IgD-negative memory B cell (primary cell): ENCODE results near the gene PIK3R2. TPM values are rescaled to one million over a fixed set of nuclear protein-coding genes. Genes with fewer than 3 reads are reported as not detected.
A peak's percentile ranks its signal among the peaks of the same experiment; 100 is the strongest.
"Not testable (repeated sequence)": the region's sequence is repeated elsewhere in the genome, so short reads cannot be mapped to it uniquely, and the experiment has no call there.

Source experiments
- H3K27ac Mint-ChIP-seq, 3 donors: one replicate each; pipeline ENCODE4 v1.8.0; 2020 to 2022; ENCODE audit warnings: mild to moderate bottlenecking in 3 of 3, mixed read lengths in 3 of 3, moderate library complexity in 1 of 3
- H3K27me3 Mint-ChIP-seq: one replicate; pipeline ENCODE4 v1.8.0; 2021; ENCODE audit warnings: mixed read lengths
- H3K36me3 Mint-ChIP-seq: one replicate; pipeline ENCODE4 v1.8.0; 2020; ENCODE audit warnings: mild to moderate bottlenecking, mixed read lengths
- H3K4me1 Mint-ChIP-seq, 3 donors: one replicate each; pipeline ENCODE4 v1.8.0; 2020 to 2022; ENCODE audit warnings: mixed read lengths in 3 of 3, mild to moderate bottlenecking in 1 of 3
- H3K4me3 Mint-ChIP-seq, 4 donors: one replicate each; pipeline ENCODE4 v1.8.0; 2020 to 2022; ENCODE audit warnings: mild to moderate bottlenecking in 4 of 4, mixed read lengths in 4 of 4, moderate library complexity in 3 of 4
- H3K9me3 Mint-ChIP-seq, 3 donors: one replicate each; pipeline ENCODE4 v1.8.0; 2020 to 2021; ENCODE audit warnings: mixed read lengths in 3 of 3, mild to moderate bottlenecking in 1 of 3
- polyA plus RNA-seq: library from polyadenylated mRNA; unstranded; fragments of 300-500 nt; fragmentation: Illumina TruSeq; gene quantifications from one replicate; pipeline ENCODE4 v1.2.3, GENCODE V29; 2021

PIK3R2 gene
- 2.1 TPM for polyA plus RNA-seq

DNA sequence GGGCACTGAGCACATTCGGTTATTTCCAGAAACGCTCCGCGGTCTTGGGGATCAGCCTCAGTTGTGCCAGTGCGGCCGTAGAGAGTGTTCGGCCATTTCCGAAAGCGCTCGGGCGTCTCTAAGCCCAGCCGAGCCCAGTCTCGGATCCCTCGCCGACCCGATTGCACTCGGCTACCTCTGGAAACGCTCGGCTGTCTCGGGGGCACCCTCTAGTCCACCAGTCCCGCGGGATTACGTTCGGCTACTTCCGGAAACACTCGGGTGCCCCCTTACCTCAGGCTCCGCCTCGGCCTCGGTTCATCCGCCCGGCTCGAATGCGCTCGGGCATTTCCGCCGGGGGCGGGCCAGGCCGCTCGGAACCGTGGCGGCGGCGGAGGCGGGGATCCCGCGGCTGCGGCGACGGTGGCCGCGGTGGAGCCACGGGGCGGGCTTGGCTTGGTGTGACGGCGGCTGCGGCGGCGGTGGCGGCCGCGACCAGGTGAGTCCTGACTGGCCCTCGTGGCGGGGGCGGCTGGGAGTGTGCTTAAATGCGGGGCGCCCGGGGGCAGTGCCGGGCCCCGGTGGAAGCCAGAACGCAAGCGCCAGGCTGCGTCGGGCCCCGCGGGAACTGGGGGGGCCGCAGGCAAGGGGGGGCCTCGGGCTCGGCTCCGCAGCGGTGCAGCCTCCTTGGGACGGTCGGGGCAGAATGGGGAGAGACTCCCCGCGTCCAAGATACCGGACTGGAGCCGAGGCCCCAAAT lies at the start of gene PIK3R2:
TSS of gene PIK3R2 (plus strand) at position 347 of the 739 bp plus-strand sequence. CDS start 2,717 bp downstream, outside the sequence.
- peak within 1 kb of the TSS; percentile 86 to 96 (median 90) for H3K4me3 Mint-ChIP-seq
- peaks cover 1 to 16% (median 5%) of the 10 kb centered on the region in 3 donors for H3K4me1 Mint-ChIP-seq
- H3K27me3 Mint-ChIP-seq = no peaks in the 10 kb centered on the region
- H3K27ac Mint-ChIP-seq = peak within 1 kb of the TSS; percentile 95 to 99 (median 97)
- H3K36me3 Mint-ChIP-seq = peaks cover 3% of the 10 kb centered on the region
- no peaks in the 10 kb centered on the region for H3K9me3 Mint-ChIP-seq

DNA sequence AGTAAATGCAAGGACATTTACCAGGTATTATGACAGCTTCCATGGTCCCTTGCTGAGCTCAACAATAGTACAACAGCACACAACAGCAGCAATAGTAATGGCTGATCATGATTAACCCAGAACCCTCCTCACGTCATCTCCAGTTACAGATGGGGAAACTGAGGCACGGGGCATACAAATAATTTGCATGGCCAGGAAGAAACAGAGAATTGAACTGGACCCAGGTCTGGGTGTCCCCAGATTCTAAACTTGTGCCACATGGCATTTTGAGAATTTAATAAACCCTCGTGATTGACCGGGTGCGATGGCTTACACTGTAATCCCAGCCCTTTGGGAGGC lies 48.2 kb upstream of the PIK3R2 start:
- Mint-ChIP-seq H3K4me3 (peak overlapping the region; percentile 73 to 89 (median 80)), H3K36me3 (no peaks in the 10 kb centered on the region), H3K27ac (peak overlapping the region; percentile 86 to 93 (median 89)), H3K4me1 (peaks cover 38 to 44% (median 42%) of the 10 kb centered on the region in 3 donors), H3K27me3 (no peaks in the 10 kb centered on the region), H3K9me3 (no peaks in the 10 kb centered on the region)

DNA sequence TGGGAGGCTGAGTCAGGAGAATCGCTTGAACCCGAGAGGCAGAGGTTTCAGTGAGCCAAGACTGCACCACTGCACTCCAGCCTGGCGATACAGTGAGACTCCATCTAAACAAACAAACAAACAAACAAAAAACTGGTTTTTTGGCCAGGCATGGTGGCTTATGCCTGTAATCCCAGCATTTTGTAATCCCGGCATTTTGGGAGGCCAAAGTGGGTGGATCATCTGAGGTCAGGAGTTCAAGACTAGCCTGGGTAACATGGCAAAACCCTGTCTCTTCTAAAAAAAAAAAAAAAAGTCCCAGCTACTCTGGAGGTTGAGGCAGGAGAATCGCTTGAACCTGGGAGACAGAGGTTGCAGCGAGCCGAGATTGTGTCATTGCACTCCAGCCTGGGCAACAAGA lies 47.7 kb upstream of the PIK3R2 start:
- peak overlapping the region in 3 of 4 donors; percentile 77 to 83 (median 80) for H3K4me3 Mint-ChIP-seq

DNA sequence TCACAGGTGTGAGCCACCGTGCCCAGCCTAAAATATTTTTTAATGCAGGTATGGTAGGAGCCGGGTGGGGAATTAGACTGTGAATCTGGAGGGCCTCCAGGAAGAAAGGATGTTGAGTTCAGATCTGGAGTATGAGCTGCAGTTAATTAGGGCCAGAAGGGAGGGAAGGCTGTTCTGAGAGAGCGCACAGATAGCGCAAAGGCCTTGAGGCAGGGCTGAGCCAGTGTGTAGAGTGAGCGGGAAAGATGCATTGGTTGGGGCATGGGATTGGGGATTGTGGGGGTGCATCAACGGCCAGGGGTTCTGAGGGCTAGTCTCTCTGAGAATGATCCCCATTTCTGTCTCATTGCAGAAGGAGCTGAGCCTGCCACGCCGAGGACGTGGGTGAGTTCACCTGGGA lies 45.7 kb upstream of the PIK3R2 start:
- H3K27me3 Mint-ChIP-seq = no peaks in the 10 kb centered on the region
- H3K4me3 Mint-ChIP-seq = peak overlapping the region; percentile 2 to 89 (median 44)
- H3K27ac Mint-ChIP-seq = peak overlapping the region; percentile 48 to 96 (median 89)
- peaks cover 35 to 41% (median 37%) of the 10 kb centered on the region in 3 donors for H3K4me1 Mint-ChIP-seq
- peaks cover 1% of the 10 kb centered on the region for H3K36me3 Mint-ChIP-seq
- no peaks in the 10 kb centered on the region for H3K9me3 Mint-ChIP-seq

More for the DNA sequence above, 47.7 kb upstream of the PIK3R2 start:
- H3K27me3 Mint-ChIP-seq, H3K36me3 Mint-ChIP-seq, H3K9me3 Mint-ChIP-seq: not testable (repeated sequence)
- peaks cover 37 to 43% (median 39%) of the 10 kb centered on the region in 3 donors for H3K4me1 Mint-ChIP-seq
- H3K27ac Mint-ChIP-seq = peak overlapping the region in 1 of 3 donors; percentile 93

DNA sequence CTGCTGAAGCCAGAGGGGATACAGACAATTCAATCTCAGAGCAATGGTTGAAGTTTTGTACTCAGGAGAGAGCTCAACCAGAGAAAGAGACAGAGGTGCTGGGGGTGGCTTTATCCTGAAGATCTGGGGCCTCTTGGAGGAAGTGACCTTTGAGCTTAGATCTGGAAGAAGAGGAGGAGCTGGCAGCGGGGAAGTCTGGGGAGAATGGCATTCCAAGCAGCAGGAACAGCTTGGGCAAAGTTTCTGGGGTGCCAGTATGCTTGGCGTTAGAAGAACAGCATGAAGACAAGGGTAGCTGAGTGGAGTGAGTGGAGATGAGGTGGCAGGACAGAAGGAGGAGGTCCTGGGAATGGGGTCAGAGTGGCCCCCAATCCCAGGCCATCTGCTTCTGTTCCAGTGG lies 44.1 kb upstream of the PIK3R2 start:
- Mint-ChIP-seq H3K4me3 (peak overlapping the region; percentile 75 to 92 (median 88)), H3K36me3 (peaks cover 1% of the 10 kb centered on the region), H3K27ac (peak overlapping the region; percentile 55 to 96 (median 89)), H3K4me1 (peaks cover 35 to 39% (median 38%) of the 10 kb centered on the region in 3 donors), H3K9me3 (no peaks in the 10 kb centered on the region), H3K27me3 (no peaks in the 10 kb centered on the region)

DNA sequence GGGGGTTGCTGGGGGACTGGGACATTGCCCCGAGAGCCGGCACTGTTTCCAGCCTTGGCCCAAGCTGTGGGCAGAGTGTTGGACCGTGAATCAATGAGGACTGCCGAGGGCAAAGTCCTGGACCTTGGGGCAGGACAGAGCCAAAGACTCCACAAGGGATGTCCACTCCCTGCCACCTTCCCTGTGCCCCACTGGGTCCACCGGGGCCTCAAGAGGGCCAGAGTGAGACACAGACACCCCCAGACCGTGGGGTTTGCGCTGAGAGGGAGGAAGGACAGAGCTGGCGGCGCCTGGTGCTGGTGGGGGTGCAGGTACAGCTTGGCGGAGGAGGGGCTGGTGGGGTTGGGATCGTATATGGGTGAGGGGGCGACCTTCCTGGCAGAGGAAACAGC lies 43.6 kb upstream of the PIK3R2 start:
- Mint-ChIP-seq H3K36me3 (peaks cover 1% of the 10 kb centered on the region), H3K4me3 (peak overlapping the region; percentile 75 to 92 (median 88)), H3K27me3 (no peaks in the 10 kb centered on the region), H3K27ac (peak overlapping the region in 2 of 3 donors; percentile 76 to 96), H3K9me3 (no peaks in the 10 kb centered on the region), H3K4me1 (peaks cover 34 to 38% (median 35%) of the 10 kb centered on the region in 3 donors)

DNA sequence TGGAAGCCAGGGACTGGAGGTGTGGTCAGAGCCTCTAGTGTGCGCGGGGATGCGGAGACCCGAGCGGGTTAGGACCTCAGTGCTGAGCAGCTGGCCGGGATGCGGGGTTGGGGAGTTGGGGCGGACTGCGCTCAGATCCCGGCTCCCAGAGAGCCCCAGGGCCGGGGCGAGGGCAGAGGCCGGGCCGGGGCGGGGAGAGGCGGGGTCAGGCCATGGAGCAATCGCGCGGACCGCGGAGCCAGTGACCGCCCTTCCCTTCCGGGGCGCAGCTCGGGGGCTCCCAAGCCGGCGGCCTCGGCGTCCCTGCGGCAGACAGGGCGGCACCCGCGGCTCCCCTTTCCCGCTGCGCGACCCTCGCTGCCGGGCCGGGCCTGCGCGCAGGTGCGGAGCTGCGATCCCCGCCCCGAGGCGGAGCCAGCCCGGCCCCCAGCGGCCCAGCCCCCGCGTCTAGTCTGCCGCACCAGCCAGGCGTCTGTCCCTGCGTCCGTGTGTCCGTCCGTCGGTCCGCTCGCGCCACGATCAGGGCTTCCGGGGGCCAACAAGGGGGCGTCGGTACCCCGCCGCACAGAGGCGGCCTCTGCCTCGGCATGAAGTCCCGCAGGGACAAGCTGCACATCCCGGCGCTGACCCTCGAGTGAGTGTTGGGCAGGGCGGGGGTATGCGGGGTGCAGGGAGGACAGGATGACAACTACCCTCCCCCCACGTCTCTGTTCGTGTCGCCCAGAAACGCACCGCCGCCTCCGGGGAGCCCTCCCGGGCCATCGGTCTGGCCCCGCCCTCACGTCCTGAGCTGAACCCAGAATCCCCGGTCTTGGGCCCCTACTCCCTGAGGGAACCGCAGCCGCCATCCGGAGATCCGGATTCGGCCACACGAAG lies 43.0 kb upstream of the PIK3R2 start:
- H3K27ac Mint-ChIP-seq = peak overlapping the region; percentile 53 to 76 (median 64)
- H3K4me1 Mint-ChIP-seq = peaks cover 29 to 35% (median 32%) of the 10 kb centered on the region in 3 donors
- H3K4me3 Mint-ChIP-seq = peak overlapping the region; percentile 75 to 92 (median 88)

DNA sequence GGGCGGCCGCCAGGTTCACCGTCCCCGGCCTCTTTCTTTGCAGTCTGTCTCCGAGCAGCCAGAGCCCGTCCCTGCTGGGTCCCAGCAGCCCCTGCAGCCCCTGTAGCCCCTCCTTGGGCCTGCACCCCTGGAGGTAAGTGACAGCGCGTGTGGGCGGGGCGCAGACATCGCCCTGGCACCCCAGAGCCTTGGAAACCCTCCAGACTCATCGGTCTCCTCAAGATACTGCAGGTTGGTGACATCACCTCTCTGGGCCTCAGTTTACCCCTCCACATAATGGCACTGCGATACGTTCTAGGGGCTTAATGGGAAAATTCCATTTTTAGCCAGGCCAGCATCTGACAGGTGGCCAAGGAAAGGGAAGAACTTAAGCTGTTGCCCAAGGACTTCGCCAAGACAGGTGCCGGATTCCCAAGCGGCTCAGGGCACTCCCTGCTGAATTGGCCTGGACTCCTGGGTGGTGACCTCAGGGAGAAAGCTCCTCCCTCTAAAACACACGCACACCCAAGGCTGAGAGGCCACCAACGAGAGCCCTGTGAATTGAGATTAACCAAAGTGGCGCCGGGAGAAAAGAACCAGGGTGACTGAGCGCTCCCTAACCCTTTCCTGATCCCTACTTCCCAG lies 42.2 kb upstream of the PIK3R2 start:
- H3K36me3 Mint-ChIP-seq = peaks cover 1% of the 10 kb centered on the region
- H3K9me3 Mint-ChIP-seq = no peaks in the 10 kb centered on the region
- H3K27ac Mint-ChIP-seq = peak overlapping the region in 2 of 3 donors; percentile 53 to 59
- peak overlapping the region; percentile 50 to 84 (median 76) for H3K4me3 Mint-ChIP-seq
- no peaks in the 10 kb centered on the region for H3K27me3 Mint-ChIP-seq
- peaks cover 29 to 35% (median 33%) of the 10 kb centered on the region in 3 donors for H3K4me1 Mint-ChIP-seq

More for the DNA sequence above, 43.0 kb upstream of the PIK3R2 start:
- Mint-ChIP-seq H3K36me3 (peaks cover 1% of the 10 kb centered on the region), H3K9me3 (no peaks in the 10 kb centered on the region), H3K27me3 (no peaks in the 10 kb centered on the region)

DNA sequence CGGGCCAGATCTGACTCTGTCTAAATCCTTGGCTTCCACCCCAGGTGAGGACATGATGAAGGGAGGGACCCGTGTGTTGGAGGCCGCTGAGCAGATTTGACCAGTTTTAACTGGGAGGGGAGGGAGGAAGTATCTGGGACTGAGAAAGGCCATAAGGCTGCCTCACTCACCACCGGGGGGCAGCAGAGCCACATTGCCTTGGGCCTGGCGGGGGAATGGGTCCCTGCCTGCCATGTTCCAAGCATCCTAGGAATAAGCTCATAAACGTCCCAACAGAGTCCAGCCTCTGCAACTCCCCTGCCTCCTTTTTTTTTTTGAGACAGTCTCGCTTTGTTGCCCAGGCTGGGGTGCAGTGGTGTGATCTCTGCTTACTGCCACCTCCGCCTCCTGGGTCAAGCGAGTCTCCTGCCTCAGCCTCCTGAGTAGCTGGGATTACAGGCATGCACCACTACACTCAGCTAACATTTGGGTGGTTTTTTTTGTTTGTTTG lies 39.9 kb upstream of the PIK3R2 start:
- Mint-ChIP-seq H3K27me3 (no peaks in the 10 kb centered on the region), H3K4me1 (peaks cover 27 to 30% (median 28%) of the 10 kb centered on the region in 3 donors), H3K27ac (peak overlapping the region in 2 of 3 donors; percentile 75 to 85), H3K9me3 (no peaks in the 10 kb centered on the region), H3K36me3 (peaks cover 1% of the 10 kb centered on the region), H3K4me3 (peak overlapping the region in 2 of 4 donors; percentile 34 to 84)

DNA sequence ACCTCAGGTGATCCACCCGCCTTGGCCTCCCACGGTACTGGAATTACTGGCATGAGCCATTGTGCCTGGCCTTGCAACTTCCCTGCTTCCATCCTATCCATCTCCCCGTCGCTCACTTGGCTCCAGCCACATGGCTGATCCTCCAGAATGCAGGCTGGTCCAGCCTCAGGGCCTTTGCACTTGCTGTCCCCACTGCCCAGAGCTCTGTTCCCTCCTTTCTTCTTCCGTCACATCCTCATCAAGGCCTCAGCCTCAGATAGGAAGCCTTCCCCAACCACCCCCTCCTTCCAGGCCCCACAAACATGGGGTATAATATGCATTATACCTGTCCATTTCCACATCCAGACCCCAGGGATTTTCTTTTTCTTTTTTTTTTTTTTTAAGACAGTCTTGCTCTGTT lies 39.1 kb upstream of the PIK3R2 start:
- Mint-ChIP-seq H3K4me1 (peaks cover 21 to 23% (median 23%) of the 10 kb centered on the region in 3 donors), H3K4me3 (no peak overlapping the region), H3K27ac (no peak overlapping the region)

DNA sequence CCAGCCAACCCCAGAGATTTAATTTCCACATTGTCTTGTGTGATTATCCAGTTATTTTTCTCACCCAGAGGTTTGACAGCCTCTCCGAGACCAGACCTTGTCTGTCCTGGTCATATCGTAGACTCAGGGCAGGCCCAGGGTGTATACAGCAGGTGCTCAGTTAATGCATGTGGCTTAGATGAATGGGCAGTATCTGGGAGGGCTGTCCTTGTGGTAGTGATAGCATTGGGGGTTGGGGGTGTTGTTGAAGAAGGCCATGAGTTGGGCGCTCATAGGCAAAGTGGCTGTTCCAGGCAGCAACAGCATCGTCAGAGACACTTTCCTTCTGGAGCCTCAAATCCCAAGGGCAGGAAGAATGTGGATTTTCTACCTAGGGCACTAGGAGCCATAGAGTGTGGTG lies 38.5 kb upstream of the PIK3R2 start:
- H3K27ac Mint-ChIP-seq = no peak overlapping the region
- H3K4me1 Mint-ChIP-seq = peaks cover 23 to 24% (median 23%) of the 10 kb centered on the region in 3 donors
- H3K27me3 Mint-ChIP-seq = no peaks in the 10 kb centered on the region
- H3K36me3 Mint-ChIP-seq = peaks cover 1% of the 10 kb centered on the region
- peak overlapping the region in 1 of 4 donors; percentile 2 for H3K4me3 Mint-ChIP-seq
- no peaks in the 10 kb centered on the region for H3K9me3 Mint-ChIP-seq

More for the DNA sequence above, 39.1 kb upstream of the PIK3R2 start:
- Mint-ChIP-seq H3K9me3 (no peaks in the 10 kb centered on the region), H3K27me3 (no peaks in the 10 kb centered on the region), H3K36me3 (peaks cover 1% of the 10 kb centered on the region)

DNA sequence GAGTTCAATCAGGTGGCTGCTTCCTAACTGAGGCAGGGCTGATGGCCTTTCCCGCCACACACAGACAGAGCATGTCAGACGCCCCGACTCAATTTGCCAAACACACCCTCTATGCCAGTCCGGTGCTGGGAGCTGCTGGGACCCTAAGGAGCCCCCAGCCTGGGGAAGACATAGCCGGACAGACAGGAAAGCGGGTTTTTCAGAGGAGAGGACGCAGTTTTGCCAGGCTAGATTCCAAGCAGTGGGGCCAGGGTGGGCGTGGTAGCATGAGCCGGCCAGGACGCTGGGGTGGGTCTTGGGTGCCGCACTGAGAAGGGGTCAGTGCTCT lies 35.6 kb upstream of the PIK3R2 start:
- peak overlapping the region; percentile 47 to 92 (median 80) for H3K27ac Mint-ChIP-seq
- no peaks in the 10 kb centered on the region for H3K27me3 Mint-ChIP-seq
- peaks cover 27 to 32% (median 31%) of the 10 kb centered on the region in 3 donors for H3K4me1 Mint-ChIP-seq
- no peaks in the 10 kb centered on the region for H3K9me3 Mint-ChIP-seq
- H3K4me3 Mint-ChIP-seq = peak overlapping the region; percentile 50 to 90 (median 86)
- H3K36me3 Mint-ChIP-seq = peaks cover 3% of the 10 kb centered on the region

DNA sequence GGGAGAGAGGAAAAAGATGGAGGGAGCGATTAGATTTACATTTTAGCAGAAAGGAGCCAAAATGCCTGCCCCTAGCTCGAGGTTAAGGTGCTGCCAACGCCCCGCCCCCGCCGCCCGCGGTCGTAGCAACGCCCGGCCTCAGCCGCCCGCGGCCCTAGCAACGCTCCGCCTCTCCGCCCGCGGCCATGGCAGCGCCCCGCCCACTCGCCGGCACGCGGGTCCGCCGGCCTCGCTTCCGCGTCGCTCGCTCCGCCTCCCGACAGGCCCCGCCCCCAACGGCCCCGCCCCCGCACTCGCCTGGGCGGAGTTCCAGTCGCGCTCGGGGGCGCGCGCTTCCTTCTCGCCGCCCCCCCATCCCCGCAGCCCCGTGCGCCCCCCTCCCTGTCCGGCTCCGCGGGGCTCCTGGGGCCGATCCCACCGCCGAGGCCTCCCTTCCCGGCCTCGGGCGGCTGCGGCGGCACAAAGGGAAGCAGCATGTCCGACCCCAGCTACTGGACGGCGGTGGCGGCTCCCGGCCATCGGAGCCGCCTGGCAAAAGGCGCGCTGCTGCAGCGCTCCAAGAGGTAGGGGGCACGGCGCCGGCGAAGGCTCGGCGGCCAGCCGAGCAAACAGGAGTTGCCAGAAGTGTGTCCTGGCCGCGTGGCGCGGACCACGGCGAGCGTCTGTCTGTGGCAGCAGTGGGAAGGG lies 35.1 kb upstream of the PIK3R2 start:
- Mint-ChIP-seq H3K9me3 (no peaks in the 10 kb centered on the region), H3K27me3 (no peaks in the 10 kb centered on the region), H3K27ac (peak overlapping the region; percentile 47 to 92 (median 80)), H3K4me1 (peaks cover 23 to 29% (median 28%) of the 10 kb centered on the region in 3 donors), H3K36me3 (peaks cover 3% of the 10 kb centered on the region), H3K4me3 (peak overlapping the region; percentile 86 to 90 (median 87))

DNA sequence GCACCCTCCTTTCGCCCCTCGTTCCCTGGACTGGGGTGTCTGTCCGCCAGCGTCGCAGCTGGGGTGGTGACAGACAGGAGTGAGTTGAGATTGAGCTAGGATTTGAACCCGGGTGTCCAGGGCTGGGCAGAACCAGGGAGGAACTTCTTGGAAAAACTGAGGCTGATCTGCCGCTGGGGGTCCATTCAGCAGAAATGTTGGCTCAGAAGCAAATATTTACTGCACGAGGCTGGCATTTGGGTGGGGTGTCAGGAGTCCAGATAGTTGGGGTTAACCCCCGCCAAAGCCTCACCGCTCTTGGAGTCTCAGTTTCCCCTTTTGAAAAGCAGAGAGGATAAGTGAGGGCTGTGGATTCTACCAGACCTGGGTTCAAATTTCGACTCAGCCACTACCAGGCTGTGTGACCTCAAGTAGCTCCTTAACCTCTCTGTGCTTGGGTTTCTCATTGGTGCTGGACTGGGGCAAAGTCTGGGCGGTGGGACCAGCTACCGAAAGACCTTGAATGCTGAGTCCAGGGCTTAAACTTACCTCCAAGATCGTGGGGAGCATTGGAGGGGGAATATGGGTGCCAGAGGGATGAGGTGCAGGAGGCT lies 34.4 kb upstream of the PIK3R2 start:
- Mint-ChIP-seq H3K27ac (peak overlapping the region; percentile 55 to 94 (median 91)), H3K4me1 (peaks cover 21 to 27% (median 27%) of the 10 kb centered on the region in 3 donors), H3K36me3 (peaks cover 3% of the 10 kb centered on the region), H3K9me3 (no peaks in the 10 kb centered on the region), H3K4me3 (peak overlapping the region; percentile 86 to 90 (median 86)), H3K27me3 (no peaks in the 10 kb centered on the region)
